ENCODE measurements around the gene OPCML.

Gene OPCML

GRCh38 chr11:132686886-132687285, 845.4 kb downstream of the OPCML start:
- no peaks in the 10 kb centered on the region for H3K27me3 ChIP-seq (ENCODE audit: insufficient read depth, low read length)
- H3K27ac ChIP-seq (ENCODE audit: low read depth, low read length), result no peak overlapping the region
- no peak overlapping the region for H3K4me3 ChIP-seq (ENCODE audit: low read depth, low read length)
- no peaks in the 10 kb centered on the region for H3K36me3 ChIP-seq (ENCODE audit: insufficient read depth, low read length)
- no peaks in the 10 kb centered on the region for H3K79me2 ChIP-seq (ENCODE audit: control insufficient read depth, insufficient read depth, low read length, unreplicated experiment)
- no peak overlapping the region for H2AFZ ChIP-seq (ENCODE audit: low read length, unreplicated experiment)
- no peaks in the 10 kb centered on the region for H3K4me1 ChIP-seq (ENCODE audit: control insufficient read depth, insufficient read depth, low read length, unreplicated experiment)

GRCh38 chr11:132685174-132685611, 847.1 kb downstream of the OPCML start:
- Histone ChIP-seq H3K4me1 (ENCODE audit: control insufficient read depth, insufficient read depth, low read length, unreplicated experiment) (no peaks in the 10 kb centered on the region), H3K27ac (ENCODE audit: low read depth, low read length) (peak overlapping the region; percentile 34; the same call in 1 of the 2 replicates), H3K36me3 (ENCODE audit: insufficient read depth, low read length) (no peaks in the 10 kb centered on the region), H3K4me3 (ENCODE audit: low read depth, low read length) (no peak overlapping the region), H2AFZ (ENCODE audit: low read length, unreplicated experiment) (no peak overlapping the region), H3K27me3 (ENCODE audit: insufficient read depth, low read length) (no peaks in the 10 kb centered on the region), H3K79me2 (ENCODE audit: control insufficient read depth, insufficient read depth, low read length, unreplicated experiment) (no peaks in the 10 kb centered on the region)

- H3K27ac ChIP-seq (ENCODE audit: low read depth, low read length), result no peak overlapping the region
- no peaks in the 10 kb centered on the region for H3K79me2 ChIP-seq (ENCODE audit: control insufficient read depth, insufficient read depth, low read length, unreplicated experiment)
- no peak overlapping the region for H3K4me3 ChIP-seq (ENCODE audit: low read depth, low read length)
- H3K36me3 ChIP-seq (ENCODE audit: insufficient read depth, low read length), result no peaks in the 10 kb centered on the region
- no peaks in the 10 kb centered on the region for H3K4me1 ChIP-seq (ENCODE audit: control insufficient read depth, insufficient read depth, low read length, unreplicated experiment)
- H3K27me3 ChIP-seq (ENCODE audit: insufficient read depth, low read length), result no peaks in the 10 kb centered on the region
- no peak overlapping the region for H2AFZ ChIP-seq (ENCODE audit: low read length, unreplicated experiment)
Observed at GRCh38 chr11:132683602-132684001, 848.7 kb downstream of the OPCML start.

DNA sequence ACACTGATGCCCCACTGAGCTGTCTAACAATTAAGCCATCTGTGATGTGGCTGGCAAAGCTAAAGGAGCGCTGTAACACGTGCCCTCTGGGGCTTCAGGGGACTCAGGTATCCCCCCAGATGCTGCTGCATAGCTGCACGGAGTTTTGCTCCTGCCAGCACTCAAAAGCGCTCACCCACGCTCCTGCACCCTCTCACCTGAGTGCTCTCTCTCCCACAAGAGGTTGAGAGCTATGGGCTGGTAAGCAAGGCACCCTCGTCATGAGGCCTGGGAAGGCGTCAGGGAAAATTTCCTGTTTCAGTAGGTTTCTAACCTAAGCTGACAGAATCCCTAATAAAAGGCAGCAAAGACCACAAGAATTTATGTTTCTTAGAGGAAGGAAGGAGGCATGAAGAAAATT, 850.3 kb downstream of the OPCML start:
- no peak overlapping the region for H2AFZ ChIP-seq (ENCODE audit: low read length, unreplicated experiment)
- H3K27ac ChIP-seq (ENCODE audit: low read depth, low read length), result no peak overlapping the region
- H3K36me3 ChIP-seq (ENCODE audit: insufficient read depth, low read length), result no peaks in the 10 kb centered on the region
- no peaks in the 10 kb centered on the region for H3K27me3 ChIP-seq (ENCODE audit: insufficient read depth, low read length)
- H3K4me1 ChIP-seq (ENCODE audit: control insufficient read depth, insufficient read depth, low read length, unreplicated experiment), result no peaks in the 10 kb centered on the region
- no peak overlapping the region for H3K4me3 ChIP-seq (ENCODE audit: low read depth, low read length)
- no peaks in the 10 kb centered on the region for H3K79me2 ChIP-seq (ENCODE audit: control insufficient read depth, insufficient read depth, low read length, unreplicated experiment)

- no peaks in the 10 kb centered on the region for H3K79me2 ChIP-seq (ENCODE audit: control insufficient read depth, insufficient read depth, low read length, unreplicated experiment)
- no peak overlapping the region for H3K4me3 ChIP-seq (ENCODE audit: low read depth, low read length)
- H3K4me1 ChIP-seq (ENCODE audit: control insufficient read depth, insufficient read depth, low read length, unreplicated experiment), result no peaks in the 10 kb centered on the region
- no peak overlapping the region for H3K27ac ChIP-seq (ENCODE audit: low read depth, low read length)
- H3K27me3 ChIP-seq (ENCODE audit: insufficient read depth, low read length), result no peaks in the 10 kb centered on the region
- H3K36me3 ChIP-seq (ENCODE audit: insufficient read depth, low read length), result no peaks in the 10 kb centered on the region
- no peak overlapping the region for H2AFZ ChIP-seq (ENCODE audit: low read length, unreplicated experiment)
Observed at GRCh38 chr11:132680584-132680983, 851.7 kb downstream of the OPCML start.

- no peak overlapping the region for H2AFZ ChIP-seq (ENCODE audit: low read length, unreplicated experiment)
- H3K79me2 ChIP-seq (ENCODE audit: control insufficient read depth, insufficient read depth, low read length, unreplicated experiment), result no peaks in the 10 kb centered on the region
- H3K27me3 ChIP-seq (ENCODE audit: insufficient read depth, low read length), result no peaks in the 10 kb centered on the region
- no peak overlapping the region for H3K27ac ChIP-seq (ENCODE audit: low read depth, low read length)
- no peaks in the 10 kb centered on the region for H3K4me1 ChIP-seq (ENCODE audit: control insufficient read depth, insufficient read depth, low read length, unreplicated experiment)
- H3K36me3 ChIP-seq (ENCODE audit: insufficient read depth, low read length), result no peaks in the 10 kb centered on the region
- H3K4me3 ChIP-seq (ENCODE audit: low read depth, low read length), result no peak overlapping the region
Observed at GRCh38 chr11:132674151-132674550, 858.1 kb downstream of the OPCML start.

DNA sequence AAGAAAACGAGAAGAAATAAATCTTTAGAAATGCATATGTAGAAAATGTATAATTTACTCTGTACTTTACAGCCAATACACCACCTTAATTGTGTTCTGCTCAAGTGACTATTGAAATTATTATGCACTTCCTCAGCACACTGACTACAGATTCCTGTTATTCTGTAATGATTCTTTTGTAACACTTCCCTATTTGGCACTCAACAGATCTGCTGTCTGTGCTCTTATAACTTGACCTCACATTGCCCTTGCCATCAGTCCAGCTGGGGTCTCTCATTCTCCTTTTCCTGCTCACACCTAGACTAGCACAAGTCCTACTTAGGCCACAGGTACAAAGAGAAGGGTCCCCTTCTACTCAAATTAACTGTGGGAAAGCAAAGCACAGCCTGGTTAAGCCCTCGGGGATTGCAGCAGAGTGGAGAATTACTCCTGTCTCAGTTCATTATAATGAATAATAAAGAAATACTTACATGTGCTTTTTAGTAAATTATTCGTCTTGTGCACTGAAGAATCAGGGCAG, 860.4 kb downstream of the OPCML start:
- H3K27me3 ChIP-seq (ENCODE audit: insufficient read depth, low read length), result no peaks in the 10 kb centered on the region
- no peak overlapping the region for H3K27ac ChIP-seq (ENCODE audit: low read depth, low read length)
- no peaks in the 10 kb centered on the region for H3K4me1 ChIP-seq (ENCODE audit: control insufficient read depth, insufficient read depth, low read length, unreplicated experiment)
- H2AFZ ChIP-seq (ENCODE audit: low read length, unreplicated experiment), result no peak overlapping the region
- no peaks in the 10 kb centered on the region for H3K79me2 ChIP-seq (ENCODE audit: control insufficient read depth, insufficient read depth, low read length, unreplicated experiment)
- no peaks in the 10 kb centered on the region for H3K36me3 ChIP-seq (ENCODE audit: insufficient read depth, low read length)
- H3K4me3 ChIP-seq (ENCODE audit: low read depth, low read length), result no peak overlapping the region

- no peak overlapping the region for H3K4me3 ChIP-seq (ENCODE audit: low read depth, low read length)
- no peak overlapping the region for H2AFZ ChIP-seq (ENCODE audit: low read length, unreplicated experiment)
- H3K79me2 ChIP-seq (ENCODE audit: control insufficient read depth, insufficient read depth, low read length, unreplicated experiment), result no peaks in the 10 kb centered on the region
- no peaks in the 10 kb centered on the region for H3K4me1 ChIP-seq (ENCODE audit: control insufficient read depth, insufficient read depth, low read length, unreplicated experiment)
- no peaks in the 10 kb centered on the region for H3K27me3 ChIP-seq (ENCODE audit: insufficient read depth, low read length)
- no peaks in the 10 kb centered on the region for H3K36me3 ChIP-seq (ENCODE audit: insufficient read depth, low read length)
- no peak overlapping the region for H3K27ac ChIP-seq (ENCODE audit: low read depth, low read length)
Observed at GRCh38 chr11:132670921-132671675, 861.2 kb downstream of the OPCML start.

DNA sequence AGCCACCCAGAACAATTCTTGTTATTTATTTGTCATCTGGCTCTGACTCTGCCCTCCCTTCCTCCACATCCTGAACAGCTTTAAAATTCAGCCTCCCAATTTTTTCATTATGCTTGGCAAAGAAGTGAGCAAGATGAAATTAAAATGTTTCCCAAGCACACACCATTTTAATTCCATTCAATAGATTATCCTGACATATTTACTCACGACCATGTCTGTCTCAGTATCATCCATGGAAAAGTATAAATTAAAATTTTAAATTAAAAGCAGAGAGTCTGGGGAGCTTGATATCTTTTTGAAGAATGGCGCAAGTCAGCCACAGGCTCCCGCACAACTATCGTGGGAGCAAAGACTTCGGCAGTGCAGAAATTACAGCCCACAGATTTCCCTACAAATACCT, 862.4 kb downstream of the OPCML start:
- no peak overlapping the region for H3K27ac ChIP-seq (ENCODE audit: low read depth, low read length)
- no peaks in the 10 kb centered on the region for H3K4me1 ChIP-seq (ENCODE audit: control insufficient read depth, insufficient read depth, low read length, unreplicated experiment)
- no peaks in the 10 kb centered on the region for H3K79me2 ChIP-seq (ENCODE audit: control insufficient read depth, insufficient read depth, low read length, unreplicated experiment)
- no peak overlapping the region for H2AFZ ChIP-seq (ENCODE audit: low read length, unreplicated experiment)
- H3K27me3 ChIP-seq (ENCODE audit: insufficient read depth, low read length), result no peaks in the 10 kb centered on the region
- H3K36me3 ChIP-seq (ENCODE audit: insufficient read depth, low read length), result no peaks in the 10 kb centered on the region
- no peak overlapping the region for H3K4me3 ChIP-seq (ENCODE audit: low read depth, low read length)

DNA sequence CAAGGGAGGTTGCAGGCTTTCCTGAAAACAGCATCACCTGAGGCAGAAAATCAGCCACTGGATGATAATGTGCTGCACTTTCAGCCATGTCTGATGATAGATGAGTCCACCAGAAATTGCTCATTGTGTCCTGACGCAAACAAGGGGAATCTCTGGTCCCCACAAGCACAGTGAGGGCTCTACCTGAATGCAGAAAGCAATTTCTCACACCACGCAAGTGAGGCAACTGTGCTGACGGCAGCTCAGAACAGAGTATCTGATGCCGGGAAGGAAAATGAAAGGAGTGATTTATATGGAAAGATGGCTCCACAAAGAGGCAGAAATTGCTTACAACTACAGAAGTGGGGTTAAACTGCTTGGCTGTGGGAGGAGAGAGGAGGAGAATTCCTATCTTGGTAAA, 867.1 kb downstream of the OPCML start:
- H3K27me3 ChIP-seq (ENCODE audit: insufficient read depth, low read length), result no peaks in the 10 kb centered on the region
- H3K79me2 ChIP-seq (ENCODE audit: control insufficient read depth, insufficient read depth, low read length, unreplicated experiment), result no peaks in the 10 kb centered on the region
- H3K4me3 ChIP-seq (ENCODE audit: low read depth, low read length), result no peak overlapping the region
- H3K4me1 ChIP-seq (ENCODE audit: control insufficient read depth, insufficient read depth, low read length, unreplicated experiment), result no peaks in the 10 kb centered on the region
- no peak overlapping the region for H3K27ac ChIP-seq (ENCODE audit: low read depth, low read length)
- H2AFZ ChIP-seq (ENCODE audit: low read length, unreplicated experiment), result no peak overlapping the region
- no peaks in the 10 kb centered on the region for H3K36me3 ChIP-seq (ENCODE audit: insufficient read depth, low read length)

DNA sequence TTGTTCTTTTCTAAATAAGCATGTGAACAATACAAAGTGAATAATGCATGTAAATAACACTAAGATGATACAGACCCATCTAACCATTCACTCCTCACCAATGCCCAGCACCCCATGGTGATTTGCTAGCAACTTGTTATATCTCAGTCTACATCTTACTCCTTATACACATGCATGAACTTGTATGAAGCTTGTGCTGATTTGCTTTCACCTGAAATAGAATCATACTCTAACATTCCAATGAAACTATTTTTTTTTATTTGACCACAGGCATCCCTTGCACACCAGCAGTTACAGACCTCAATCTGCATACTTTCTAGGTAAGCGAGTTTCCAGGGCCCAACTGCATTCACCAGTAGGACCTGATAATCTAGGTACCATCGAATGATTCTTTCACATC, 873.6 kb downstream of the OPCML start:
- Histone ChIP-seq H3K79me2 (ENCODE audit: control insufficient read depth, insufficient read depth, low read length, unreplicated experiment) (no peaks in the 10 kb centered on the region), H3K27me3 (ENCODE audit: insufficient read depth, low read length) (no peaks in the 10 kb centered on the region), H3K27ac (ENCODE audit: low read depth, low read length) (no peak overlapping the region), H2AFZ (ENCODE audit: low read length, unreplicated experiment) (no peak overlapping the region), H3K4me3 (ENCODE audit: low read depth, low read length) (no peak overlapping the region), H3K4me1 (ENCODE audit: control insufficient read depth, insufficient read depth, low read length, unreplicated experiment) (no peaks in the 10 kb centered on the region), H3K36me3 (ENCODE audit: insufficient read depth, low read length) (no peaks in the 10 kb centered on the region)
